GM18499 (cell line): Measurements from ENCODE around the gene KCNIP1.

Experiments used
- ATAC-seq: cut with Tn5 transposase; IDR thresholded peaks from one replicate; pipeline ENCODE4 v1.9.1; 2021; ENCODE audit warnings: moderate number of reproducible peaks; ENCODE audit not compliant: insufficient read depth, unreplicated experiment

The KCNIP1 gene

DNA sequence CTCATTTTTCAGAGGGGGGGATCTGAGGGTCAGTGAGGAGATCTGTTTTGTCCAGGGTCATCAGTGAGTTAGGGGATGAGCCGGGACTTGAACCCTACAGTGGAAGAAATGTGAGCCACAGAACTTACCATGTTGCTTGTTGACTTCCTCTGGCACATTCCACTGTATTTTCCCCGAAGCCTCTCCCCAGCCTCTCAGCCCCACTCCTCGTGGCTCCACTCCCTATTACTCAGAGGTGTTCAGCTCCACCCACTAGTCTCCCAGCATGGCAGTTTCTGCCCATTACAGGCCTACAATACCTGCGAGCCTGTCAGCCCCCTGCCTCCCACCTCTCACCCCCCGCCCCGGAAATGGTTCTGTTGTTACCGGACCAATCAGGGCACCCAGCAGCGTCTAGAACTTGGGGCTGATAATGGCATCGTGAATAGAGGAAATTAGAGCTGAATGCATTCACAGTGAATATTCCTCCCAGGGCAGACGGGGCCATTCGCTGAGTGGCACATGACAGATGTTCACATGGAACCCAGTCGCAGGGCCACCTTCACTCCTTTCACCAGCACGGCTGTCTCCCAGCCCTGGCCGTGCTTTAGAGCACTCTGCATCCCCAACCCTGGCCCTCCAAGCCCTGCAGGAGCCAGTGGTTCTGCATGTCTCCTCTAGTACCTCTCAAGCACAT is 81.6 kb downstream of the KCNIP1 start:
- ATAC-seq, result no peak

DNA sequence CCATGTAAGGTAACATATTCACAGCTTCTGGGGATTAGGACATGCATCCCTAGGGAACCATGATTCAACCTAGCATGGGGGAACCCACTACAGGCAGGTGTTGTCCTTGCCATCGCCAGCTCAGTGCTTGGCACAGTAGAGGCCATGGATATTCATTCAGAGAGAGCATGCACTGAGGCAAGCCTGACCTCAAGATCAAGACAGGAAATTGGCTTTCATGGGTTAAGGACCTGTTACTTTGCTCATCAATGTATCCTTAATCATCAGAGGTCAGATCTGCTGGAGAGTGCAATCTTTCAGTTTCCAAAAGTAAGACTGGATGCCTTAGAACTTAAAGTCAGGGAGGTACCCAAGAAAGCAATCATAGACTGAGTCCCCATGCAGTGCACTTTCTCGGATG is 84.0 kb downstream of the KCNIP1 start:
- no peak for ATAC-seq

DNA sequence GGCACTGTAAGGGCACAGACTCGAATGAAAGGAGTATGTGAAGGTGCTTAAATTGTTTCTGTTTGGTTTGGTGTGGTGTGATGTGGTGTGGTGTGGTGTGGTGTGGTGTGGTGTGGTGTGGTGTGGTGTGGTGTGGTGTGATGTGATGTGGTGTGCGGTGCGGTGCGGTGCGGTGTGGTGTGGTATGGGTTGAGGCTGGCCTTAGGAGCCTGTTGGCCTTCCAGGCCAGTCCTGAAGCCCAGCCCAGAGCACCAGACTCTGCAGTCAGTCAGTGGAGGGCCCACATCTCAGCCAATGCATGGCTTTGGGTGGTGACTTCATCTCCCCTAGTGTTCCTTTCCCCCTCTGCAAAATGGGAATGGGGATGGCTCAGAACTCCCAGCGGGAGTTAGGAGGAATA is 85.8 kb downstream of the KCNIP1 start:
- ATAC-seq, result no peak

DNA sequence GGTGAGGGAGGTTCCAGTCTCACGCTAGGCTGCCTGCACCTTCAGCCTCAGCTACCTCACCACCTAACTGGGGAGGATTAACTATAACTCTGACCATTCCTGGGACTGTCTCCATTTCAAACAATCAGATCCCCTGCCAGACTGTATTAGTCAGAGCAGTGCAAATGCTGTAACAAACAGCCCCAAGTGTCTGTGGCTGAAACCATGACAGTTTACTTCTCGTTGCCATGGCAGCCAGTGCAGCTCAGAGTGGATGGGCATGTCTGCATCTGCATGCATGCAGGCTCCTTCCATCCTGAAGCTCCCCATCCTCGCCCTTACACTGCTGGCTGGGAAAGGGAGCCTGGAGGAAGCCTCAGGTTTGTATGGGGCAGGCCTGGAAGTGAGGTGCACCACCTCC is 86.7 kb downstream of the KCNIP1 start:
- no peak for ATAC-seq

DNA sequence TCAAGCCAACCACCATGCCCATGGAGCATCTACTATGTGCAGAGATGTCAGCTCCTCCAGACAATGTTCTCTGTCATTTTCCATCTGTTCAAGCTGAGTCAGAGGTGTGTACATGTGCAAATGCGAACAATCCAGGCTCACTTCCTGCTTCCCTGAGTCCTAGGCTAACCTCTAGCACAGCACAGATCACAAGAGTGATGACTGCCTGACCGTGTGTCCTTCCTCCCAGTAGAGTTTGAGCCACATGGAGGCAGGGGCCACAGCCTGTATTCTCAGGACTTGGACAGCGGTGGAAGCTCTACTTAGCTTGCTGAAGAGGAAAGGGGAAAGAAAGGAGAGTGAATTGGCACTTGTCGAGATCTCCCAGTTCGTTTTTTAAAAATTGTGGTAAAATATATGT is 87.2 kb downstream of the KCNIP1 start:
- ATAC-seq, result no peak

DNA sequence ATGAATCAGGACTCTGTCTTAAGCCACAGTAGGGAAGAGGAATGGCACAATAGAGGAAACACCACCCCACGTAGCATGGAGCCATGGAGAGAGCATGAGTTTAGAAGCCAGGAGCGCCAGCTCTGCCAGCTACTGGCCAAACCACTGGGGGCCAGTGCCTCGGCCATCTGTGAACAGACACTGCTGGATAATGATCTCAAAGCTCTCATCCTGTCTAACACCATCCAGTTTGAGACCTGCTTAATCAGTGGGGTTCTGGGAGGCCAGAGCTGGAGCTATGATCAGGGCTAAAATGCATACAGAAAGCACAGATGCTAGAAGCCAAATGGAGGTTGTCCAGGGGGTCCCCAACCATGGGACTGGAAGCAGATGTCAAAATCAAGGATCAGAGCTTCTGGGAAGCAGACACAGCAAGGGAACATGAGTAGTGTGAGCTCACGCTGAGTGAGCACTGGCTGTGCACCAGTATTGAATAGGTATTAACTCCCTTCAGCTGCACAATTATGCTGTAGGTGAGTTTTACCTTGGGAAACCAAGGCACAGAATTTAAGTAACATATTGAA is 92.7 kb downstream of the KCNIP1 start:
- no peak for ATAC-seq

DNA sequence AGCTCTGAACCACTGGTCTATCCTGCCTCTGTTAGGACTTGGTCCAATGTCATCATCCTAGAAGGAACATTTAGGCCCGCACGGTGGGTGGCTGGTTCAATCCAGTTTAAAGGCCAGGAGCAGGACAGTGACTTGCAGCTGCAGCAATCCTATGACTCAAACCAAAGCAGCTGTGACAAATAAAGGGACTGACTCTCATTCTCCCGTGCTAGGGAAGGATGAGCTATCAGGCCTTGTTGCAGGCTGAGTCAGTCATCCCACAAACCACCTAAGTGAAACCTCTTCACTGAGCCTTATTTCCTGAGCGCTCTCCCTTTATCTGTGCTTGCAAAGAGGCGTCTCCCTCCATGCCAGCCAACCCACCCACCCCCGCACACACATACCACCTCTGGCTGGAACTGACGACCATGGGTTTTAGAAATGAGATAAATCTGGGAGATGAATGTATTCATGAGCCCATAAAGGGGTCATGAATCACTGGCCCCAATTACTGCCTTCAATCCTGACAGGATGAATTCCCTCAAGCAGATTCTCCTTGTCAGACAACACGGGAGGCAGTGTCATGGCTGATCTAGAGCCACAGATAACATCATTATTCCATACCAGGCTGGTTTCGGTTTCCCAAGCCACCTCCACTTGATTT is 93.4 kb downstream of the KCNIP1 start:
- no peak for ATAC-seq

DNA sequence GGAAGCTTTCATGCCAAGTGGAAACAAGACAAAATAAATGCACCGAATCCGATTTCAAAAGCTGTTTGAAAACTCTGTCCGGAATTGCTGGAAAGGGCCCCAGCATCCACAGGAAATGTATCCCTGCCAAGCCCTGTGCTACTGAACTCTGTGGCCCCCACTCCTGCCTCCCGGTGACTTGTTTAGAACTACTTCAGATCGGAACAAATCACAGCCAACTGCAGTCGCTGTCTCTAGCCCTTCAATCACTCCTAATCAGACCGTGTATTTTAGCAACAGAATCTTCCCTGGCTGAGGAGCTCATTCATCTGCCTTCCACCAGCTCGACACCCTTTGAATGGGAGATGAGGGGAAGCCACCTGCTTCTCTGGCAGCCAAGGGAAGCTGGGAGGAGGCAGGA is 94.1 kb downstream of the KCNIP1 start:
- no peak for ATAC-seq

DNA sequence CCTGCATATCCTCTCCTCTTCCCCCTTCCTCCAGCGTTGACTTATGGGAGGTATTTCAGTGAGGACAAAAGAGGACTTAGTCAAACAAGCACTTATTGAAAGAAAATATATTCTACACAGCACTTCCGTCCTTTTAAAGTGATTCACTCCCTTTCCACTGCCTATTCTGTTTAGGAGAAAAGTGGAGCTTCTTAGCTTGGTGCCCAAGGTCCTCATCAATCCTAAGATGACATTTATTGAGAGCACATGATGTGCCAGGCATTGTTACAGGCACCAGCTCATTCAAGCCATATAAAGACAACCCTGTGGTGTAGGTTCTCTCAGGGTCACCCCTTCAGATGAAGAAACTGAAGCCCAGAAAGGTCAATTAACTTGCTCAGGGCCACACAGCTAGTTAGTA is 95.9 kb downstream of the KCNIP1 start:
- ATAC-seq, result no peak

DNA sequence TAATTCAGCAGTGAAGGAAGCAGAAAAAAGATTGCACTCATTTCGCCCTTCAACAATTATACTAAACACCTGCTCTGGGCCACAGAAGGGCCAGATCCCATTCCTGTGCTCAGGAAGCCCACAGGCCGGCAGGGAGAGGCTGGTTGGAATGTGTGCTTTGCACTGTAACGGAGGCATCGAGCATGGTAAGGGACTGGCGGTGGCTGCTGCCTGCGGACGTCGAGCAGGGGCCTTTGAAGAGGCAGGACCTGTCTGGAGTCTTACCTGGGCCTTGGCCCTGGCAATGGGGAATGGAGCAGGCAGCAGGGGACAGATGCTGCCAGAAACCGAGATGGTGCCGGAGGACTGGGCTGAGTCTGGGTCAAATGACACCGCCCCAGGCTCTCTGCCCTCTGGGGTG is 97.8 kb downstream of the KCNIP1 start:
- ATAC-seq, result no peak

DNA sequence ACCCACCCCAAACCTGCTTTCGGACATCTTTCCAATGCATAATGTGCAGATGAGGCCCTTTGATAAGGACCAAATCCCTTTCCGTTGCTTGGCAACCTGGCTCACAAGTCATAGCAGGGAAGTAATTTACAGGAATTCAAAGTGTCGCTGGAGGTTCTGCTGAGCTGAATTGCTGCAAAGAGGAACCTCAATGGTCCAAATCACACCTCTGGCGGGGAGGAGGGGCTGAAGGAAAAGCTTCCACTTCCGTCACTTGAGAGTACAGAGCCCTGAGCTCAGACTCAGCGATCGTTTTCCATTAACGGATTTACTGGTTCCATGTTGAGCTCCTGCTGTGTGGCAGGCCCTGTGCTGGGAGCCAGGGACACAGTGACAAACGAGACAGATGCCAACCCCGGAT is 99.3 kb downstream of the KCNIP1 start:
- no peak for ATAC-seq

DNA sequence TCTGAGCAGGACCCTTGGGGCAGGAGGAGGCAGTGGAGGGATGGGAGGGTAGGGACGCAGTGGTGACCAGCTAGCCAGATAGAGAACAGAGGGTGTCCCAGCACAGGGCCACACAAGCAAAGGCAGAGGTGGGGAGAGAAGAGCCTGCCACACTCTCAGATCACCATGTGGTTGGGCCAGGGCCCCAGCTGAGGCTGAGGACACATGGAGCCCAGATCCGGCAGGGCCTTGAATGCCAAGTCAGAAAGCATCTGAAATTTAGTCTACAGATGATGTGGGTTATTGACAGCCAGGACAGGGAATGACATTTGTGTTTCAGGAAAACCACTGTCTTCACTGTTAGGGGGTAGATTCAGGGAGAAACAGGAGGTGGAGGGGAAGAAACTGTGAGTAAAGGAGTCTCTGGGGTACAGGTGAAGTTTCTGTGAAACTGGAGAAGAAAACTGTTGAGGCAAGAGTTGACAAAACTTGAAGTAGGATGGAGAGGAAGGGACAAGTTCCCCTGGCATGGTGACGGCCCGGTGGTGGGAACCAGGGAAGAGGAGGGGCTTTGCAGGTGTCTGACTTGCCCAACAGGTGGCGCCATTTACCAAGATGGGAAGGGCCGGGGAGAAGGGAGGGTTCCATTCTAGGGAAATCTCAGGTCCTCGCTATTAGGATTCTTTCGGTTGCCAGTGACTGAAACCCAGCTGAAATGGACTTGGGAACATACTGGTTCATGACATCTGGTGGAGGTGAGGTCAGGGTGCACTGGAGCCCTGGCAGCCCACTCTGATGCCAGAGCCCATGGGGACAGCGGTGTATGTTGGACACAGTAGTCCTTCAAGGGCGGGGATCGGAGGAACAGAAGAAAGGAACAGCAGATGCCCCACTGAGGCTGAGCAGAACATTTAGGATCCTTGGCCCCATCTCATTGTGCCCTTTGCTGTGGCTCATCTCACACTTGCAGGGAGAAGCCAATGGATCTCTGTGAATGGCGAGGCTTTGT is 100.1 kb downstream of the KCNIP1 start:
- no peak for ATAC-seq

DNA sequence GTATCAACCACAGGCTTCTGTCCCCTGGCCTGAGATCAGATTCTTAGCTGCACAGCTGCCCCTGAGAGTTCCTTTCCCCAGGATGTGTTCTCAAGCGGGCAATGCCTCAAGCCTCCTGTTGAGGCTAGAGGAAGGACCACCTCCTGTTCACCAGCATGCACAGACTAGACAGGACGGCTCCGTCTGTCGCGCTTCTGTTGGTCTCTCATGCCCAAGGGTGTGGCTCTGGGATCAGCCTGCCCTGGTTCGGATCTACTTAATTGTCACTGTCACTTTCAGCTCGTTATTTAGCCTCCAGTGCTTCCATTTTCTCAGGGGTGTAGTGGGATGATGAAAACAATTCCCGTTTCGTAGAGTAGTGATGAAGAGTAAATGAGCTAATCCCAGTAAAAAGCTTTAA is 103.1 kb downstream of the KCNIP1 start:
- ATAC-seq, result no peak

DNA sequence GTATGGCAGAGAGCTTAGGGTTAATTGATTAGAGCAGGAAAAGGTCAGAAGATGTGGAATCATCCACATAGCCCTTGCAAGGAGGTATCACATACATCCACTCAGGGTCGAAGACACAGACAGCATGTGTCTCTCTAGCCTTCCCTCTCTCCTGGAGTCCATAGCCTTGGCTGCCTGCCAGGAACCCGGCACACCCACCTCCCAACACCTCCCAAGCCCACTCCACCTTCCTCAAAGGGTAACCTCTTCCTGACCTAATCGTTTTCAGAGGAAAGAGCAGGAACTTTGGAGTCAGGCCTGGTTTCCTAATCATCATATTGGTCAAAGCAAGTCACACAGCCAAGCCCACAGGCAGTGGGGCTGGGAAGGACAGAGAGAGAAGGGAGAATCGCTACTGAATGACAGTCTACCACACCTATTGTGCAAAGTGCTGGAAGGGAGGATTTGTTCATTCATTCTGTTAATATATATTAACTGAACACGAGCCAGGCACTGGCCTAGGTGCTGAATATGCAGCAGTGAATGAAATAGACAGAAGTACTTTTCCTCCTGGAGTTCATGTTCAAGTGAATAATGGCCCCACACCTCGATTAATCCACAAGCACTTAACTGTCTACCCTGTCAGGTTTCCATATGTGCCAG is 107.8 kb downstream of the KCNIP1 start:
- ATAC-seq, result no peak

DNA sequence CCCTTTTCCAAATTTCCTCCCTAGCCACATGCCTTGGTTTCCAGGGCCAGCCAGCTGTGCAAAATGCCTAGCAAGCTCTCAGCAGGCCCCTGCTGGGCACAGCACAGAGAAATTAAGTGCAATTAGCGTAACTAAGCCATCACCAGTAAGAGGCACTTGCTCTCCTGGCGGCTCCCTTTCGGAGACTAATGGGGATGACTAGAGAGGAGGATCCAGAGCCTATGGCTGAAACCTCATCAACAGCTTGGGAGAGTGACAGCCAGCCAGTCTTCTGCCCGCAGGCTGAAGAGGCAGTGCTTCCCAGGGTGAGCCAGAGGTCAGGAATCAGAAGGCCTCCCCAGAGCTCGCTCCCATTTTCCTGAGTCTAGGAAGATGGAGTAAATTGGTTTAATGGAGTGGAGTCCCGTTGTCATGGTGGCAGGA is 108.4 kb downstream of the KCNIP1 start:
- ATAC-seq, result no peak

DNA sequence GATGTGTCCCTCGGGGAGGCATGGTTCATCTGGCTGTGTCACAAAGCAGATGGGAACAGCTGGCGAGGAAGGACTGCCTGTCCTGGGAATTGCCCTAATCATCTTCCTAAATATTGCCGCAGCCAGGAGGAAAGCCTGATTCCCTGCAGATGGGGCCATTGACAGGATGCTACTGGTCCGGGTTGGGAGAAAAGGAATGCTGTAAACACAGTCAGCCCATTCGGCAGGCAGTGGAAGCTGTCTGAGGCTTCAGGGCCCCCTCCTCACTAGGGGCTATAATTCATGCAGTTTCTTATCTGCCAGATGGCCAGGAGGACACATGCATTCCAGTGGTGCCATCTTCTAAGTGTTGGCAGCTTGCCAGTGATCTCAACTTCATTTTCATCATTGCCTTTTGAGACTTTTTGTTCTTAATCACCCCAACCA is 110.3 kb downstream of the KCNIP1 start:
- ATAC-seq, result no peak

DNA sequence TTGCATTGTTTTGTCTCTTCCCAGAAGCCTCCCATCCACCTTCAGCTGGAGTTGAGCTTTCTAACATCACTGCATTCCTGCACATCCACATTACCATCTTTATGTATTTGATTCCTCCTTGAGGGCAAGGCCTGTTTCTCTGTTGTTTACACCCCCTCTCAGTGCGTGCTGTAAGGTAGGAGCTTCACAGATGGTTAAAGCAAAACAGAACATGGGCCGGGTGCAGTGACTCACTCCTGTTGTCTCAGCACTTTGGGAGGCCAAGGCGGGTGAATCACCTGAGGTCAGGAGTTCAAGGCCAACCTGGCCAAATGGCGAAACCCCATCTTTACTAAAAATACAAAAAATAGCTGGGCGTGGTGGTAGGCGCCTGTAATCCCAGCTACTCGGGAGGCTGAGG is 110.9 kb downstream of the KCNIP1 start:
- no peak for ATAC-seq

DNA sequence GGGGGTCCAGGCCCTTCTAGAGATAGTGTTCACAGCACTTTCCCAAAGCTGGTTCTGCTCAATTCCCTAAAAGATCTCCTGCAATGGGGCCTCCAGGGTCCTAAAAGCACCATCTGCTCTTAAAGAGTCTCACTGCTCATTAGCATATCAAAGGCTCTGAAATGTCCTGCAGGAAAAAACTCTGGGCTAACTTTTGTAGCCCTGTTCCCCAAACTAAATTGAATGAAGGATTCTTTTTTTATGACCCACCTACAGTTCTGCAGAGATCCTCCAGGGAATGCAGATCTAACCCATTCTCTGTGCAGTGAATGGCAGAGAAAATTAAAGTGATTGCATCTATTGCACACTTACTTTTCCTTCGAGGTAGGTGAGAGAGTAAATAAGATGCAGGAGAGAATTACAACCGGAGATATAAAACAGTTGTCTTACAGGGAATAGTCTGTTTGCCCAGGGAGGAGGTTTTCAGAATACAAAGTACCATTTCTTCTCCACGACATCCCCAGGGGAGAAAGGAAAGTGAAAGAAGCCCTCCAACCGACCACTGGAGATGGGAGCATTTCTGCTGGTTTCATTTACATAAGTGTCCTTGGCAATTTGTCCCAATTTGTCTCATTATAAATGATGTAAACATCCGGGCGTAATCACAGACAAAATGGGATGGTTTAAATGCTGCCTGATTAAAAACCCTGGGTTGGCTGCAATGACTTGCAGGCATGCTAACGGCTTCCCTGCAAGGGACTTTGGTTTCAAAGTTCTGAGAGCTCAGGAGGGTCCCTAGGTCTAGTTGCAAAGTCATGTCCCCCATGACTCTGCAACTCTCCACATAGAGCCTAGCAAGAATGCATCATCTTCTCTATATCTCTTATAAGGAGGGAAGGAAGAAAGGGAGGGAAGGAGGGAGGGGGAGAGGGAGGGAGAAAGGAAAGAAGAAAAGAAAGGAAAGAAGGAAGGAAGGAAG is 114.0 kb downstream of the KCNIP1 start:
- ATAC-seq, result no peak

DNA sequence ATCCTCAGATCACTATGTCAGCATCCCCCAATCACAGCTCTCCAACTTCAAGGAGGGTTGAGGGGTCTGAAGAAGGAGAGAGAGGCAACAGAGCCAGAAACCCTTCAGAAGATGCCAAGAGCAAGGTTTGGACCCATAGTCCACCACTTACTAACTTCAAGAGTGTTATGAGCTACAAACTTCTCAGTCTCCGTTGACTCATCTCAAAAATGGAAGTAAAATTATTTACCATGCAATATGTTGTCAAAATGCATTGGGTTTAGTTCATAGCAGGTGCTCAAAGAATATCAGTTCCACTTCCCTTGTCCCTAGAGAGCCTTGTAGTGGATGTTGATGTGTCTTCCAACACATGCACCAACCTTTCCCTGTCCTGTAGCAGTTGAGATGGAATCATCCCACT is 116.0 kb downstream of the KCNIP1 start:
- no peak for ATAC-seq
